ENCODE measurements around the gene LDLRAD3.

- TF ChIP-seq CTCF (IDR thresholded peaks at IDR 0.05; ENCODE audit: low read depth, low read length) (no peak), EZH2phosphoT487 (IDR thresholded peaks at IDR 0.05; ENCODE audit: low read depth) (no peak)
Observed at GRCh38 chr11:36095716-36096115, 151.9 kb downstream of the LDLRAD3 start.
